Choroid plexus epithelial cell (primary cell): ENCODE results near the gene FBXL16.

ENCODE experiments used
- DNase-seq: peaks from one replicate; pipeline ENCODE4 v3.0.0-alpha.2; 2010; ENCODE audit warnings: low read depth
- H3K4me3 ChIP-seq: 2 replicates; pipeline ENCODE4 v1.5.1; 2011; ENCODE audit warnings: low read depth, mild to moderate bottlenecking, control low read depth, low read length, moderate library complexity
- TF ChIP-seq, protein P1 (sequence below): conservative IDR thresholded peaks from 2 replicates; pipeline ENCODE4 v1.5.1; 2011; ENCODE audit warnings: low read depth, mild to moderate bottlenecking, control low read depth, inconsistent platforms, low read length, moderate library complexity

Gene FBXL16

DNA sequence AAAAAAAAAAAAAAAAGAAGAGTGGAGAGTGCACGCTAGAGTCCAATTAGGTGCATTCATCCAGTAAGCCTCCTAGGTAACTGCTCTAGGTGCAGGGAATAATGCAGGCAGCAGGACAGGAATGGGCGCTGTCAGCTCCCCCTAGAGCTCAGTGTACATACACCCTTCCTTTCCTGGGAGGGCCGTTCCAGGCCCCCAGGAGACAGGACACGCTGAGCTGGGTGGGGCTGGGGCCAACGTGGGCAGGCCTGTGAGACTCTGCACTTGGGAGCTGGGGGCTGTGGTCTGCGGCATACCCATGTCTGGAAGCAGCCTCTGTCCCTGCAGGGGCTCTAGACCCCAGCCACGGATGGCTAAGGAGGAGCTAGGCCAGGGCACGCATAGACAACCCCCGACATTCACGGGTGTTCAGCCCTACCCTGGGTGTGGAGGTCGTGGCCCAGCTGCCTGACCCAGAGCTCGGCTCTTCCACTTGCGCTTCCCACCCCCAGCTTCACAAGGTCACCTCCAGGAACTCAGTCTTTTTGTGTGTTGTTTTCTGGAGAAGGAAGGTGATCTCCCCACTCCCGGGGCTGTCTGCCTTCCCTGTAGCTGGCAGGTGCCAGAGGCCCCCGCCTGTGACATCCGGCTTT, 14.3 kb upstream of the FBXL16 start:
- TF ChIP-seq, protein P1, sequence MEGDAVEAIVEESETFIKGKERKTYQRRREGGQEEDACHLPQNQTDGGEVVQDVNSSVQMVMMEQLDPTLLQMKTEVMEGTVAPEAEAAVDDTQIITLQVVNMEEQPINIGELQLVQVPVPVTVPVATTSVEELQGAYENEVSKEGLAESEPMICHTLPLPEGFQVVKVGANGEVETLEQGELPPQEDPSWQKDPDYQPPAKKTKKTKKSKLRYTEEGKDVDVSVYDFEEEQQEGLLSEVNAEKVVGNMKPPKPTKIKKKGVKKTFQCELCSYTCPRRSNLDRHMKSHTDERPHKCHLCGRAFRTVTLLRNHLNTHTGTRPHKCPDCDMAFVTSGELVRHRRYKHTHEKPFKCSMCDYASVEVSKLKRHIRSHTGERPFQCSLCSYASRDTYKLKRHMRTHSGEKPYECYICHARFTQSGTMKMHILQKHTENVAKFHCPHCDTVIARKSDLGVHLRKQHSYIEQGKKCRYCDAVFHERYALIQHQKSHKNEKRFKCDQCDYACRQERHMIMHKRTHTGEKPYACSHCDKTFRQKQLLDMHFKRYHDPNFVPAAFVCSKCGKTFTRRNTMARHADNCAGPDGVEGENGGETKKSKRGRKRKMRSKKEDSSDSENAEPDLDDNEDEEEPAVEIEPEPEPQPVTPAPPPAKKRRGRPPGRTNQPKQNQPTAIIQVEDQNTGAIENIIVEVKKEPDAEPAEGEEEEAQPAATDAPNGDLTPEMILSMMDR = peak; percentile 43
- H3K4me3 ChIP-seq = peak overlapping the region; percentile 73
- DNase-seq = no peak

DNA sequence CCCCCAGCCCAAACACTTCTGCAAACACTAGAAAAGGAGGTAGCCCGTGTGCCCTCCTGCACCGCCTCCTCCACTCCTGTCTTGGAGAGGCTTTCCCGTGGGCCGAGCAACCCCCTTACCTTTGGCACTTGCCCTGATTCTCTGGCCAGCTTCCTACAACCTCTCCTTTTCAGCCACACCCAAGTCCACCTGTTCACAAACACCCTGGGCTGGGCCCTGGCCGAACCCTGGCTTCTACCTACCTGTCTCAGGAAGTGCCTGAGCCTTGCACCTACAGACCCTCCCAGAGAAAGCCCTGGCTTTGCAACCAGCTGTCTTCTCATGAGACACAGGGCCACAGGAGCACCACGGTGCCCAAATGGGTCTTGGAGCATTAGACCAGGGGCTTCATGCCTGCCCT, 13.3 kb upstream of the FBXL16 start:
- no peak overlapping the region for H3K4me3 ChIP-seq
- no peak for DNase-seq
- TF ChIP-seq, protein P1 = no peak

DNA sequence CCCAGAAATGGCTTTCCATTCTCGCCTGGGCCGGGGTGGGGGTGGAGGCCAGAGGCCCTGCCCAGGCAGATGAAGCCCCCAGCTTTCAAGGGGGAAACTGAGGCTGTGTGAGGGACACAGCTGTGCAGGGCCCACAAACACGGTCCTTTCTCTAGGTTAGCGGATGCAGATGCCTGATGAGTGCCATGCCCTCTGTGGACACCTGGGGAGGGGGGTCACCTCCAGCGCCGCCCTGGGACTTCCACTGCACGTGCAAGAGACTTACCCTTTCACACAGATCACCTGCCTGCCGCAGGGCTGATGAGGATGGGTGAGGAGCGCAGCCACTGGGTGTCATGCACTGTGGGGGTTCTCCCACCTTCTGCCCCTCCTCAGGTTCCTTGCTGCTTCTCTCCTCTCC, 12.8 kb upstream of the FBXL16 start:
- DNase-seq = no peak
- no peak overlapping the region for H3K4me3 ChIP-seq
- TF ChIP-seq, protein P1 = no peak

DNA sequence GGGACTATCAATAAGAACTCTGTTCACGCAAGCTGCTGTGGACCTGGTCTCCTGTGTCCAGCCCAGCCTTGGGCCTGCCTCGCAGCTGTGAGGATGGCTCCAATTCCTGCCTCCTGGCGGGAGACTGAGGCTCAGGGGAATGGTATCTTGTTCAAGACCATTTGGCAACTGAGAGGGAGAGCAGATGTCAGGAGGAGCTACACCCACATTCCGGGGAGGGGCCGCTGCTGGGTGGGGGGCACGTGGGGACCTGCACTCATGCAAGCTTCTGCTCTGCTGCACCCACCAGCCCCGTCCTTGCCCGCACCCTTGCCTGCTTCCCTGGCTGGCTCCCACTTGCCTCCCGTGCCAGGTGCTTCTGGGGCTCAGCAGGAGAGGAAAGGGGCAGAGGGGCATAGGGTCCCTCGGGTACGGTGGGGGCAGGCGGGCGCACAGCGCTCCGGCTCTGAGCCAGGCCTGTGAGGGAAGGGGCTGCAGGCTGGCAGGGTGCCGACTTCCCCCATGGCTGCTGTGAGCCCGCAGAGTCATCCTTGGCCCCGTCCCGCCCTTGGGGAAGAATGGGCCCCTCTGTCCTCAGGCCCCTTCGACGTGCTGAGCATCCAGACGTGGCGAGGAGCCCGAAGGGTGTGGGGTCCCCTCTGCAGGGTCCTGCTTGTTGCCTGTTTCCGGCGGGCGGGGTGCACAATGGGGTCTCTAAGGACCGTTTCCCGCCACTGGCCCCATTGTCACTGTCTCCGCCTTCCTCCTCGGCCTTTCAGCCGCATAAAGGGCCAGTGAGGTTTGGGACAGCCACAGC, 12.0 kb upstream of the FBXL16 start:
- no peak overlapping the region for H3K4me3 ChIP-seq
- TF ChIP-seq, protein P1 = no peak
- no peak for DNase-seq

DNA sequence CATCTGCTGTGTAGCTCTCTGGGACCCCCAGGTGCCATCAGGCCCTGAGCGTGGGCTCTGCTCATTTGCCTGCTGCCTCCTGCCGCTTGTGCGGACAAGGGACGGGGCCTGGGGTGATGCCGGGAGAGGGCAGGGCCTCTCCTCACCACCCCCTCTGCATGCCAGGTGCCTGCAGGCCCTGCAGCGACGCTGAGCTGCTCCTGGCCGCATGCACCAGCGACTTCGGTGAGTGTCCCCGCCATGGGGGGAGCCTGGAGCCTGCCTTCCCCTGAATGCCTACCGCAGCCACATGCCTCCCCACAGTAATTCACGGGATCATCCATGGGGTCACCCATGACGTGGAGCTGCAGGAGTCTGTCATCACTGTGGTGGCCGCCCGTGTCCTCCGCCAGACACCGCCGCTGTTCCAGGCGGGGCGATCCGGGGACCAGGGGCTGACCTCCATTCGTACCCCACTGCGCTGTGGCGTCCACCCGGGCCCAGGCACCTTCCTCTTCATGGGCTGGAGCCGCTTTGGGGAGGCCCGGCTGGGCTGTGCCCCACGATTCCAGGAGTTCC, 11.2 kb upstream of the FBXL16 start:
- H3K4me3 ChIP-seq = no peak overlapping the region
- DNase-seq = no peak
- TF ChIP-seq, protein P1 = no peak

DNA sequence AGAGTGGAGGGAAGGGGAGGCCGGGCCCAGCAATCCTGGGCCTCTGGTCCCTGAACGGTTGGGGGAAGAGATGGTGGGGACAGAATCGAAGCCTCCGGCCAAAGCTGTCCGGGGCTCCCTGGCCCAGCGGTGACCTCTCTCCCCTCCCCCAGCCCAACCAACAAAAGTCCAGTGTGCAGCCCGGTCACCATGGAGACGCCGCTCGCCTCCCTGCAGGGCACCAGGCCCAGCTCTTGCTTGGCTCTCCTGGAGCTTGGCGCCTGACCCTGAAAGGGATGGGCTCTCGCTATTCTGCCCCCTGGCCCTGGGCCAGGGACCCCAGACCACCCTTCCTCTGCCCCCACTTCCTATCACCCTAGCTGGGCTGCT, 10.6 kb upstream of the FBXL16 start:
- peak overlapping the region; percentile 63 for H3K4me3 ChIP-seq
- DNase-seq = peak; percentile 68
- TF ChIP-seq, protein P1 = no peak
